GM18909 (cell line): ENCODE data around the gene CCDC18.
"Not testable (repeated sequence)": the region's sequence is repeated elsewhere in the genome, so short reads cannot be mapped to it uniquely, and the experiment has no call there.

Experiments used
- ATAC-seq: cut with Tn5 transposase; IDR thresholded peaks from one replicate; pipeline ENCODE4 v1.9.1; 2021; ENCODE audit warnings: mild to moderate bottlenecking; ENCODE audit not compliant: unreplicated experiment, poor library complexity

The CCDC18 gene

DNA sequence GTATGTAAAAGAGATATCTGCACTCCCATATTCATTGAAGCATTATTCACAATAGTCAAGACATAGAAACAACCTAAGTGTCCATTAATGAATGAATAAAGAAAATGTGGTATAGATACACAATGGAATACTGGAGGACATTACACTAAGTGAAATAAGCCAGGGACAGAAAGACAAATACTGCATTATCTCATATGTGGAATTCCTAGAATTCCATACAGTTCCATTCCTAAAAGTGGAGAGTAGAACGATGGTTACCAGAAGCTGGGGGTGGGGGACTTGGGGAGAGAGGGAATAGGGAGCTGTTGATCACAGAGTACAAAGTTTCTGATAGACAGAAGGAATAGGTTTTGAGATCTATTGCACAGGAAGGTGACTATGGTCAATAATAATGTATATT lies 7.7 kb upstream of the CCDC18 start:
- ATAC-seq: no peak

DNA sequence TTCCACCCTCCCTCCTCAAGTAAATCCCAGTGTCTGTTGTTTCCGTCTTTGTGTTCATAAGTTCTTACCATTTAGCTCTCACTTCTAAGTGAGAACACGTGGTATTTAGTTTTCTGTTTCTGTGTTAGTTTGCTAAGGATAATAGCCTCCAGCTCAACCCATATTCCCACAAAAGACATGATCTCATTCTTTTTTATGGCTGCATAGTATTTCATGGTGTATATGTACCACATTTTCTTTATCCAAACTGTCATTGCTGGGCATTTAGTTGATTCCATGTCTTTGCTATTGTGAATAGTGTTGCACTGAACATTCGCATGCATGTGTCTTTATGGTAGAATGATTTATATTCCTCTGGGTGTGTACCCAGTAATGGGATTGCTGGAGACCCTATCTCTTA lies 5.9 kb upstream of the CCDC18 start:
- ATAC-seq: not testable (repeated sequence)

DNA sequence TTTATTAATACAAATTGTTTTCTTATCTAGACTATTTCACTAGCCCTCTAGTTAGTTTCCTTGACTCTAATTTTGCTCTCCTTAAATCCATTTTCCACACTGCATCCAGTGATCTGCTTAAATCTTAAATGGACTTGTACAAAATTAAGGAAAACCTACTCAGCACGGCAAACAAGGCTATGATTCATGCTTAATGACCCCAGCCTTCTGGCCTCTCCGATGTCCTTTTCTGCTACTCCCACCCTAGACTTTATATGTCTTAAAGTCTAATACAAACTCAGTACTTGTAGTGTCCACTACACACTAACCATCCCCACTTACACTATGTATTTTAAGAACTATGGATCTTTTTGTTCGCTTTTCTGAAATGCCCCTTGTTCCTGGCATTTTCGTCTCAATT lies 2.5 kb upstream of the CCDC18 start:
- no peak for ATAC-seq

DNA sequence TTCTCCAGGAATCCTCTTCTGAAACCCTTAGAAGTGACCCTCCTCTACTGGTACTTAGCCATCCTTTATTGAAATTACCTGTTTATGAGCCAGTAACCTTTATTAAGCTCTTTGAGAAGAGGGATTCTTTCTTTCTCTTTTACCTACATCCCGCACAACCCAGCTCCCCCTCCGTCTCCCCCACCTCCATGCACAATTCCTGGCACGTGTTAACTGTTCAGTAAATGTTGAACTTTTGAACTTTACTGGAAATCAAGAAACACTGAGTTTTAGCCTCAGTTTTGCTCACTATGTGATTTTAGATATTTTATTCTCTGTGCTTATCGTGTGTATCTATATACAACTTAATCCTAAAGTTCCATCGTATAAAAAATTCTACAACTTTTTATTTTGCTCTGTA lies 2.1 kb upstream of the CCDC18 start:
- ATAC-seq: no peak

DNA sequence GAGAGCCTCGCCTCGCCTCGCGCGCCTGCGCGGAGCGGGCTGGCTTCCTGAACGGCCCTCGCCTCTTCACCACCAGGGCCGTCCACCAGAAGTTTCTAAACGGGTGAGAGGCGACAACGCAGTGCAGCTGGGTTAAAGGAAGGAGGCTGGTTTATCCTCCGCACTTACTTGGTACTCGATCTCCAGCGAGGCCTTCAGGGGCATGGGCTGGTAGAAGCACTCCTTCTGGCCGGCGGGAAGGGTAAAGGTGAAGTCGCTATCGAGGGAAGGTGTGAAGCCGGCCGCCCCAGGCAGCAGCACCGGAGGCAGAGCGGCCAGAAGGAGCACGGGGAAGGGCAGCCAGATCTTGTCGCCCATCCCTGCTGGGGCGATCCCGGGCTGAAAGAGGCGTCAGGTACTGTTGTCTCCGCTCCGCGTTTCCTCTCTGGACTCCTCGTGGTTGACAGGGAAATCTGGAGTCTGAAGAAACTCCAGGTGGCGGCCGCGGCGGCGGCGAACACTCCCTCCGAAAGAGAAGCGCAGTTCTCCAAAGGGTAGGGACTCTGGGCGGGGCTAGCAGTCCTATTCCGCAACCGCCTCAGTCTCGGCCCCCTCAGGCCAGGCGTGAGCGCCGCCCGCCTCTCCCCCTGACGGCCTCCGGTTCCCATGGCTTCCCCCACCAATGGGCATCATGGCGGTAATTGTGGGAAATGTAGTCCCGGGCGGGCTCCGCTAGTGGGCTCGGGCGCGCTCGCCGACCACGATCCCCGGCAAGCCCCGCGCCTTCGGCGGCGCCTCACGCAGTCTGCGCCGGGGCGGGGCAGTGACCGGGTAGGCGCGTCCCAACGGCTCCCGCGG lies 420 bp upstream of the CCDC18 start, which contains the start of gene TMED5:
TSS of gene TMED5 (minus strand) at position 528 of the 837 bp plus-strand sequence. CDS start at position 357, 171 bp downstream.
- ATAC-seq: peak; percentile 87

DNA sequence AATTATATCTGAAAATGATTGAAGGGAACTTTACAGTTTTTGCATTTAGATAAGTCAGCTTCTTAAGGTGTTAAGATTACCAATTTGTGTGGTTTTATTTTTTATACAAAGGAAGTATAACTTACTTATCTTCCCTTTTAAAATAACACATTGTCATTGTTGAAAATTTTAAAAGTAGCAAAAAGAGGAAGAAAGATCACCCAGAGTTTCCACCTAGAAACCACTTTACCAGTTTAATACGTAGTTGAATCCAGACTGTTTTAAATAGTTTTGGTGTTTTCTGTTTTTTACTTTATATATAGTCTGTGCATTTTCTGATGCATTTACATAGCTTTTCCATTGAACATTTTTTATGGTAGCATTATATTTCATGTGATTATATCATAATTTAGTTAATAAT lies 6.1 kb downstream of the CCDC18 start:
- no peak for ATAC-seq

DNA sequence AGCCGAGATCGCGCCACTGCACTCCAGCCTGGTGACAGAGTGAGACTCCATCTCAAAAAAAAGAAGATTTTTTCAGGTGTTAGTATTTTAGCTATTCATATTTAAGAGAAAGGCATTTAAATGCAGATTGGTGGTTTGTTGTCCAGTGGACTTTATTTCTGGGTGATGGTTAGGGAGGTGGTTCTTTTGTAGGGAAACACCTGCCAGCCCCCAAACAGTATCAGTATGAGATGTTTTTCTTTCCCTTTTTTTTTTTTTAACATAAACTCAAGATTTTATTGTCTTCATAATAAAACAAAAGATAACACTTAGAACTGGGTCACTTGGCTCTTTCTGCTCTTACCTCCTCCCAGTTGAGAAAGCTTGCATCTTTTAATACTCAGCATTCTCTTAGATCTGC lies 9.9 kb downstream of the CCDC18 start:
- ATAC-seq: no peak

DNA sequence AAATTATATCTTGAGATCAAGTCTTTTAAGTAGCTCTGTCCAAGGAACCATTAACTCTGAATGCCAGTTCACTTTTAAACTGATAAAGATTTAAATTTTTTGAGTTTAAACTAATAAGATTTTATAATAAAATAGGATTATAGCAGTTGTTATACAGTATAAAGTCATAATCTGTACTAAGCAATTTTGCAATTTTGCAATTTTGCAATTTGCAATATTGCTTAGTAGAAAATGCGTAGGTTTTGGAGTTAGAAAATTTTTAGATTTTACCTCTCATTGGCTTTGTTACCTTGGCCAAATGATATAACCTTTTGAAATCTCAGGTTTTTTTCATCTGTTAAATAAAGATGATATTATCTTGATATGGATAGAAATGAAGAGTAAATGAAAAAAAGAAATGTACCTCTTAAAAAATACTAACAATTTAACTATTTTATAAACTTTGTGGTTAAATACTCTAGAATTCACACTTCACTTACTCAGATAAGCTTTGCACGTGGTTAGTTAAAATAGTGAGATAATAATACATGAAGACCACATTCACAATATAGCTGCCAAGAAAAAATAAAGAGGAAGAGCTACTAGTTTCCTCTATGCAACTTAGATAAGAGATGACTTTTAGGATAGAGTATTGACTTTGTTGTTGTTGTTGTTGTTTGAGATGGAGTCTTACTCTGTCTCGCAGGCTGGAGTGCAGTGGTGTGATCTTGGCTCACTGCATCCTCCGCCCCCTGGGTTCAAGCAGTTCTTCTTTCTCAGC lies 13.9 kb downstream of the CCDC18 start:
- no peak for ATAC-seq

DNA sequence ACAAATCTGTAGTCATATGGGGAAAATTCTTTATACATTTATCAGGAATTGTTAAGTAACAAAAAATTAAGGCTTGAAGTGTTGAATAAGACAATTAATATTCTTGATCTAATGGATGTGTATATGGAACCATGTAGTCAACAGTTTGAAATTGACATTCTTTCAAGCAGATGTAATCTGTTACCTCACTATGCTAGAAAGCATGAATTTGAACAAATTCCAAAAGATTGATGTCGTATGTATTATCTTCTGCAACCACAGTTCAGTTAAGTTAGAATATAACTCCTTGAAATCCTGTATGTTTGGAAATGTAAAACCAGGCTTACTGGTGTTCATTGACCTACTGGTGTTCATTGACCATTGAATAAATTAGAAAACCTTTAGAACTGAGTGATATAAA lies 16.1 kb downstream of the CCDC18 start:
- no peak for ATAC-seq

DNA sequence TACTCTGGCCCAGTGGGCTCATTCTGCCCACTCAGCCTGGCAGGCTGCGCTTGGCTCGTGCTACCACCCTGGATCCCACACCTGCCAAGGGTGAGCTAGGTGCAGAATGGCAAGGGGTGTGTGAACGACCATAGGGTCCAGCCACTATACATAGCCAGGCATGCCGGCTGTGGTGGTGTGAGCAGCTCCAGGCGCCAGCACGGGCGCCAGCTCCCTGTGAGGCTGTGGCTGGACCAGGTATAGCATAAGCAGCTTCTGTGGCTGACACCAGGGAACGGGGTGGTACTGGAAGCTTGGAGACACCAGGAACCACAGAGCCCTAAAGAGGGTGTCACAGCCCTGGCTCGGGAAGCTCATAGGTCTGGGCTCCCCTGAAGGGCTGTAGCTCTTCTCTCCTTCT lies 18.6 kb downstream of the CCDC18 start:
- ATAC-seq: no peak

DNA sequence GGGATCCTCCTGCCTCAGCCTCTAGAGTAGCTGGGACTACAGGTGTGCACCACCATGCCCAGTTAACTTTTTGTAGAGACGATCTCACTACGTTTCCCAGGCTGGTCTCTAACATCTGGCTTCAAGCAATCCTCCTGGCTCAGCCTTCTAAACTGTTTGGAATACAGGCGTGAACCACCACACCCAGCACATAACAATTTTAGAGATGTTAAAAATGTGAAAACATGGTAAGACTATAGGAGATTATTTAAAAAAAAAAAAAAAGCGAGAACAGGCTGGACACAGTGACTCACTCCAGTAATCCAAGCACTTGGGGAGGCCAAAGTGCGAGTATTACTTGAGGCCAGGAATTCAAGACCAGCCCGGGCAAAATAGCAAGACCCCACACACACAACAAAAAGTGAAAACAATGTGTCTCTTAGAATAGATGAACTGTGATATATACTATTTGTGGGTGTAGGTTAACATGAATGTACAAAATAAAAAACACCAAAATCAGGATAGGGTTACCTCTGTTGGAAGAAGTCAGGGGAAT lies 19.6 kb downstream of the CCDC18 start:
- no peak for ATAC-seq

DNA sequence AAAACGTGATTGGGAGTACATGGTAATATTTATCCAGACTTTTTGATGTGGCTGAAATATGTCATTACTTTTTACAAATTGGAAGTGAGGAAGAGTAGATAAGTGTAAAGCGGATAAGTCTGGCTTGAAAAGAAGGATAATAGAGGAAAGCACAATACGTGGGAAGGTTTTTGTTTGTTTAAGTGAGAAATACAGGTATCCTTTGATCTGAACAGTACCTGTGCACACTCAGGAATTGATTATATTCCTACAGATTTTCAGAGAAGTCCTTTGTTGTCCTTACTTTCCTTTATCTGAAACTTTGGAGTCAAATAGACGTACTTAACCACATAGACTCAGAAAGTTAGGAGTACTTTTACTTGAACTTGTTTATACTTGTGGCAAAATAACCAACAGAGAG lies 20.2 kb downstream of the CCDC18 start:
- ATAC-seq: no peak

DNA sequence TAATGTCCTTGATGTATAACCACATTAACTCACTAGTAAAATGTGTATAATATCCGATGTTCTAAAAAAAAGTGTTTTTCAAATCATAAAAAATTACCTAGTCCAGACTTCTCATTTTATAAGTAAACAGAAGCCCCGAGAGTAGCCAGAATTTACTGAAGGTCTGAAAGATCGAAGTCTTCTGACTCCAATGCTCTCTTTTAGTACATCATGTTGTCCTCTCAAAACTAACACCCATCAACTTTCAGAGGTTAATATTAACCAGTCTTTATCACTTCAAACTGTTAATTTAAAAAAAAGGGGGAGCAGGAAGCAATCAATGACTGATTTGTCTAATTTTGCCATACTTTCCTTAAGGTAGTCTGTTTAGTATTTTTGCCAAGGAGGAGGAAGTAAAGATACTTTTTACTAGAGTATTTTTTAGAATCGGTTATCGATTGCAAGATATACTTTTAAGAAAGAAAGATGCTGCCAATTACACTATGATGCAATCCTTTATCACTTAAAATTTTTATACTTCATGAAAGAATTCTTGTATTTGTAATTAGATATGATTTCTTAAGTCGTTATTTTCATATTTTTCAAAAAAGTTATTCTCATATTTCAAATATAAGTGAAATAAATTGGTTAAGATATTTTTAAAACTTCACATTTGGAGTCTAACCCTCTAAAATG lies 25.5 kb downstream of the CCDC18 start:
- no peak for ATAC-seq

DNA sequence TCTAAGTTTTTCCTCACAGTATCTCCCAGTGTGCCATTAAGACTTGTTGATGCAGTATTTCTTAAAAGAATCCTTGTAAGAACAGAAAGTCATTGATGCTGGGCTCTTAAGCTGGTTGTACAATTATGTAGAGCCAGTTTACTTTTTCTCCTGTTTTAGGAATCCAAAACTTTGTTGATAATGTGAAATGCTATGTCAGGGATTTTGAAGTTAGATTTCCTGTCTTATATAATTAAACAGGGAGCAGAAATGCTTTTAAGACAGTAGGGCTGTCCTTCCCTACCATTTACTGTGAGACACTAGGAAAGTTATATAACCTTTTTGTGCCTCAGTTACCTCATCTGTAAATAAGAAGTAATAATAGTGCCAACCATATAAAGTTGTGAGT lies 26.0 kb downstream of the CCDC18 start:
- no peak for ATAC-seq

DNA sequence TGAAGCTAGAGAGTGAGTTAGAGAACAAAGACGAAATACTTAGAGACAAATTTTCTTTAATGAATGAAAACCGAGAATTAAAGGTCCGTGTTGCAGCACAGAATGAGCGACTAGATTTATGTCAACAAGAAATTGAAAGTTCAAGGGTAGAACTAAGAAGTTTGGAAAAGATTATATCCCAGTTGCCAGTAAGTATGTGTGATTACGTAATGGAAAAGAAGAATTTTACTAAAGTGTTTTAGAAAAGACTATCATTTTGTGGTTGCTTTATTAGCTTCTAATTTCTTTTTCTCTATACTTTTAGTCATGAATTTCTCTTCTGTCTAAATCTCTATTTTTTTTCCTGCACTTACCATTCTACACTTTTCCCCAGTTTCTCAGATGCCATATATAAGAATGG lies 26.7 kb downstream of the CCDC18 start:
- ATAC-seq: no peak

DNA sequence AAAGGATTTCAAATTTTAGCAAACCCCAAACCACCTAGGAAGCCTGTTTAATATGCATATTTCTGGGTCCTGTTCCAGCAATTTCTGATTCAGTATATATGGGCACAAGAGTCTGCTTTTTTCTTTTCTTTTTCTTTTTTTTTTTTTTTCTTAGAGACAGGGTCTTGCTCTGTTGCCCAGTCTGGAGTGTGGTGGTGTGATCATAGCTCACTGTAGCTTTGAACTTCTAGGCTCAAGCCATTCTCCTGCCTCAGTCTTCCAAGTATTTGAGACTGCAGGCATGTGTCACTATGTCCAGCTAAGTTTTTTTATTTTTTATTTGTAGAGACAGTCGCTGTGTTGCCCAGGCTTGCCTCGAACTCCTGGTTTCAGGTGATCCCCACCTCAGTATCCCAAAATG lies 34.8 kb downstream of the CCDC18 start:
- ATAC-seq: no peak

DNA sequence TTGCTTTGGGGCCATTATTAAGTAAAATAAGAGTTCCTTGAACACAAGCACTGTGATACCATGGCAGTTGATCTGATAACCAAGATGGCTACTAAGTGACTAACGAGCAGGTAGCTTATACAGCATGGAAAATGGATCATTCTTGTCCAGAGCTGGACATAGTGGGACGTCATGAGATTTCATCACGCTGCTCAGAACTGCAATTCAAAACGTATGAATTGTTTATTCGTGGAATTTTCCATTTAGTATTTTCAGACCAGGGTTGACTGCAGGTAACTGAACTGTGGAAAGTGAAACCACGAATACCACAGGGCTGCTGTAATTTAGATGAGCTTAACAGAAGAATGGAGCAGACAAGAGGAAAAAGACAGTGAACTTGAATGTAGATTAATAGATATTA lies 38.9 kb downstream of the CCDC18 start:
- ATAC-seq: peak; percentile 74

DNA sequence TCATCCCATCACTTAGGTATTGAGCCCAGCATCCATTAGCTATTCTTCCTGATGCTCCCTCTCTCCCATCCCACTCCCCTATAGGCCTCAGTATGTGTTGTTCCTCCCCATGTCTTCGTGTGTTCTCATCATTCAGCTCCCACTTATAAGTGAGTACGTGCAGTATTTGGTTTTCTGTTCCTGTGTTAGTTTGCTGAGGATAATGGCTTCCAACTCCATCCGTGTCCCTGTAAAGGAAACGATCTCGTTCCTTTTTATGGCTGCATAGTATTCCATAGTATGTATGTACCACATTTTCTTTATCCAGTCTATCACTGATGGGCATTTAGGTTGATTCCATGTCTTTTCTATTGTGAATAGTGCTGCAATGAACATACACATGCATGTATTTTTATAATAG lies 40.2 kb downstream of the CCDC18 start:
- not testable (repeated sequence) for ATAC-seq

DNA sequence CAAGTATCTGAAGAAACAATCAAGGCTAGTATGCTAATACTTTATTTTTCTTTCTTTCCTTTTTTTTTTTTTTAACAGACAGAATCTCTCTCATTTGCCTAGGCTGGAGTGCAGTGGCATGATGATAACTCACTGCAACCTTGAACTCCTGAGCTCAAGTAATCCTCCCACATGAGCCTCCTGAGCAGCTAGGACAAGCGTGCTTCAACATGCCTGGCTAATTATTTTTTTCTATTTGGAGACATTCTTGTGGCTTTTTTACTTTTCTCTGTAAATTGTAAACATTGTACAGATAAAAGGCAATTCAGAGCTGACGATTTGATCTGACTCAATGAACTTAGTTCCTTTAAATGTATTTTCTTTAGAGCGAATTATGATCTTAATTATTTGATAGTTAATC lies 41.4 kb downstream of the CCDC18 start:
- ATAC-seq: no peak

DNA sequence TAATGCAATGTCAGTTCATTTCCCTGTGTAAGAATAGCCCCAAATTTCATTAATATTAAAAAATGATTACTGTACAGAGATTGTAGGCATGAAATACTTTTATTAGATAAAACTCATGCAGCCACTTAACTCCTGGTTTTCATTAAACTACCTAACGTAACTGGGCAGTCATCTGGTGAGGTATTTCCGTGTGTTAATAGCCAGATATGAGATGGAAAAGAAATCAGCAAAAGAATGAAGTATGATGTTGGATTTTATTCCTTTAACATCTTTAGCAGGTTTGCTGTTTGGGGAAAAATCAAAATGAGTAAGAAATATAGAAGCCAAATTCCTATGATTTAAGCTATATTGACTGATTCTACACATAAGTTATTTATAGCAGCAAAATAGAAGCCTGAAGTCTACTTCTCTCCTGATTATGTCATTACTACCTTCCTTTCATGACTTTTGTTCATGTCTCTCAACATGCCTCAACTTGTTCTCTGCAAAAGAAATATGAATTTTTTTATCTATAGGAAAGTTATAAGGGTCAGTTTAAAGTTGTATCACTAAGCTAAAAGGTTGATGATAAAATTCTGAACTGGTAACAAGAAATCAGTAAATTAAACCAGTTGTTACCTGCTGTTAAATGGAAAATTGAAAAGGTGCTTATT lies 42.6 kb downstream of the CCDC18 start:
- no peak for ATAC-seq
